HepG2 (cell line): ENCODE results near the gene ZNF853. TPM values are rescaled to one million over a fixed set of nuclear protein-coding genes. Genes with fewer than 3 reads are reported as not detected.

Source experiments
- ATAC-seq: fragments of 200-7000 bp; cut with Tn5 transposase; 3 replicates; pipeline ENCODE4 v1.9.1; 2020; ENCODE audit warnings: mild to moderate bottlenecking, moderate library complexity
- BruUV-seq: library from RNA; stranded (reverse); fragments of 400-500 nt; replicated peaks from 2 replicates; lab custom pipeline; 2021; lab: Mats Ljungman, UMichigan
- CTCF ChIA-PET: fragments of 300-600 bp; formaldehyde crosslinking; extraction: SDS; loops from one replicate; lab custom pipeline; 2021; ENCODE audit warnings: low total read pairs, inconsistent platforms, low intra/inter-chr PET ratio; lab: Yijun Ruan, JAX
- POLR2A ChIA-PET: fragments of 350-600 bp; sonication (Branson Sonifier 250); formaldehyde crosslinking; loops from one replicate; lab custom pipeline; 2020; ENCODE audit warnings: antibody characterized with exemption, inconsistent platforms; lab: Yijun Ruan, JAX
- DNase-seq: peaks from one replicate; pipeline ENCODE4 v3.0.0-alpha.2; 2015; ENCODE audit warnings: low spot score
- FAIRE-seq: peaks from 3 replicates; lab custom pipeline; 2011; peaks lifted over from hg19 to GRCh38; lab: Jason Lieb, UNC
- H2AFZ ChIP-seq: one replicate; pipeline ENCODE4 v1.6.1; 2011; ENCODE audit warnings: low read length, inconsistent platforms
- H3K27ac ChIP-seq: fragments of 300-600 bp; 3 replicates; pipeline ENCODE4 v1.8.0; 2011; ENCODE audit warnings: mixed run types, mild to moderate bottlenecking, mixed read lengths, low read length, inconsistent platforms; ENCODE audit not compliant: insufficient read depth; ENCODE audit errors: extremely low read length
- H3K27me3 ChIP-seq, 2 experiments: fragments of 200-600 bp in 1 of 2; 2 replicates in 1 of 2; 3 replicates in 1 of 2; pipeline versions ENCODE4 v1.6.0 to v1.8.0; 2011; ENCODE audit warnings: low read length in 2 of 2, mild to moderate bottlenecking in 2 of 2, moderate library complexity in 2 of 2, inconsistent platforms in 1 of 2; ENCODE audit not compliant: insufficient read depth in 2 of 2, control insufficient read depth in 1 of 2
- H3K36me3 ChIP-seq, 2 experiments: fragments of 200-600 bp in 1 of 2; replicated peaks in 1 of 2; 2 replicates in 1 of 2; 3 replicates in 1 of 2; pipeline versions ENCODE4 v1.5.1 to v1.8.0; 2011; ENCODE audit warnings: low read length in 2 of 2, inconsistent platforms in 1 of 2; ENCODE audit not compliant: insufficient read depth in 2 of 2, control insufficient read depth in 1 of 2
- H3K4me1 ChIP-seq: 2 replicates; pipeline ENCODE4 v1.5.1; 2012; ENCODE audit warnings: low read length, inconsistent platforms; ENCODE audit not compliant: insufficient read depth
- H3K4me2 ChIP-seq: 2 replicates; pipeline ENCODE4 v1.6.0; 2011; ENCODE audit warnings: low read depth, low read length, inconsistent platforms
- H3K4me3 ChIP-seq, 3 experiments: fragments of 200-600 bp in 1 of 3; sonication (generic), shearing (Covaris generic) in 1 of 3; replicated peaks in 1 of 3; 2 replicates each; pipeline ENCODE4 v1.5.1; 2011 to 2016; ENCODE audit warnings: low read length in 3 of 3, inconsistent platforms in 2 of 3, low read depth in 2 of 3, mild to moderate bottlenecking in 2 of 3, control low read depth in 1 of 3, mixed read lengths in 1 of 3; ENCODE audit not compliant: insufficient read depth in 1 of 3
- H3K79me2 ChIP-seq: one replicate; pipeline ENCODE4 v1.6.1; 2011; ENCODE audit warnings: low read length, inconsistent platforms; ENCODE audit not compliant: insufficient read depth
- H3K9ac ChIP-seq: 2 replicates; pipeline ENCODE4 v1.6.0; 2011; ENCODE audit warnings: mild to moderate bottlenecking, low read depth, low read length, inconsistent platforms; ENCODE audit not compliant: insufficient read depth
- H3K9me3 ChIP-seq: 2 replicates; pipeline ENCODE4 v1.5.1; 2012; ENCODE audit warnings: mild to moderate bottlenecking, low read length
- H4K20me1 ChIP-seq: 2 replicates; pipeline ENCODE4 v1.6.0; 2011; ENCODE audit warnings: inconsistent platforms, mild to moderate bottlenecking, low read length, moderate library complexity; ENCODE audit not compliant: insufficient read depth
- ATF7 ChIP-seq, 2 experiments: fragments of 450-650 bp in 1 of 2; sonication (generic) in 1 of 2; formaldehyde crosslinking in 1 of 2; IDR thresholded peaks; 2 replicates each; pipeline versions ENCODE4 v1.4.0 to v1.6.1; 2016 to 2020; ENCODE audit warnings: antibody characterized with exemption in 1 of 2, mild to moderate bottlenecking in 1 of 2, missing genetic modification reagents in 1 of 2
- HDAC6 ChIP-seq: fragments of 200-600 bp; sonication (generic); IDR thresholded peaks from 2 replicates; pipeline ENCODE4 v1.7.0; 2017; ENCODE audit warnings: mild to moderate bottlenecking, antibody characterized with exemption, low read length, low read depth
- KMT2A ChIP-seq: sonication (generic); formaldehyde crosslinking; IDR thresholded peaks from 2 replicates; pipeline ENCODE4 v1.4.0; 2020; ENCODE audit warnings: missing genetic modification reagents
- MEIS2 ChIP-seq: sonication (generic); formaldehyde crosslinking; IDR thresholded peaks from 2 replicates; pipeline ENCODE4 v1.9.0; 2021; ENCODE audit warnings: mild to moderate bottlenecking, missing genetic modification reagents
- MIER2 ChIP-seq: IDR thresholded peaks from 2 replicates; pipeline ENCODE4 v1.6.1; 2016; ENCODE audit warnings: missing biosample characterization, missing genetic modification reagents
- NCOR1 ChIP-seq: fragments of 200-600 bp; sonication (generic); IDR thresholded peaks from 2 replicates; pipeline ENCODE4 v1.7.0; 2017; ENCODE audit warnings: antibody characterized with exemption, low read length, borderline replicate concordance
- NRL ChIP-seq: sonication (generic); formaldehyde crosslinking; IDR thresholded peaks from 2 replicates; pipeline ENCODE4 v1.5.0; 2020; ENCODE audit warnings: missing genetic modification reagents, mild to moderate bottlenecking, moderate library complexity, borderline replicate concordance
- RARA ChIP-seq: IDR thresholded peaks from 2 replicates; pipeline ENCODE4 v1.6.1; 2016; ENCODE audit warnings: missing genetic modification reagents, missing compliant biosample characterization
- SOX5 ChIP-seq: IDR thresholded peaks from 2 replicates; pipeline ENCODE4 v1.6.1; 2016; ENCODE audit warnings: borderline replicate concordance
- SOX6 ChIP-seq, 2 experiments: fragments of 450-650 bp in 1 of 2; sonication (generic) in 1 of 2; formaldehyde crosslinking in 1 of 2; IDR thresholded peaks; 2 replicates each; pipeline versions ENCODE4 v1.4.0 to v1.6.1; 2017 to 2020; ENCODE audit warnings: antibody characterized with exemption in 1 of 2, mild to moderate bottlenecking in 1 of 2, missing genetic modification reagents in 1 of 2
- TBL1XR1 ChIP-seq: fragments of 150-350 bp; IDR thresholded peaks from 2 replicates; pipeline ENCODE4 v1.6.1; 2014; ENCODE audit warnings: borderline replicate concordance, low read length; ENCODE audit not compliant: partially characterized antibody
- TBX2 ChIP-seq: sonication (generic); formaldehyde crosslinking; IDR thresholded peaks from 2 replicates; pipeline ENCODE4 v1.5.0; 2020; ENCODE audit warnings: missing genetic modification reagents, mild to moderate bottlenecking, borderline replicate concordance
- TEAD3 ChIP-seq: optimal IDR thresholded peaks from 2 replicates; pipeline ENCODE3; 2016; ENCODE audit warnings: borderline replicate concordance
- ZNF383 ChIP-seq: sonication (generic); formaldehyde crosslinking; IDR thresholded peaks from 2 replicates; pipeline ENCODE4 v1.4.0; 2020; ENCODE audit warnings: missing genetic modification reagents, mild to moderate bottlenecking, borderline replicate concordance
- ZNF549 ChIP-seq: sonication (generic); formaldehyde crosslinking; IDR thresholded peaks from 2 replicates; pipeline ENCODE4 v1.5.0; 2020; ENCODE audit warnings: missing genetic modification reagents
- WGBS: methylation state at CpG from one replicate; pipeline ENCODE4 v1.1.6; 2017; ENCODE audit warnings: low lambda C conversion rate; 5-methylcytosine and 5-hydroxymethylcytosine counted together
- in situ Hi-C: cut with HindIII; loops from 2 replicates; pipeline ENCODE4 v1.10.0; 2017; ENCODE audit warnings: low pct_unique_long_range_greater_than_20kb; ENCODE audit not compliant: extremely low pct_ligation_motif_present
- intact Hi-C: fragments of 100-400 bp; cut with micrococcal nuclease; formaldehyde crosslinking; loops from one replicate; pipeline ENCODE4 v1.10.0; 2022; ENCODE audit not compliant: unreplicated experiment
- polyA plus RNA-seq, 8 experiments: library from polyadenylated mRNA; depleted of rRNA in 3 of 8; stranded (reverse) in 7 of 8; unstranded in 1 of 8; fragments of >200 nt; fragmentation: Illumina TruSeq in 4 of 8; extraction: Trizol in 4 of 8; gene quantifications; 2 replicates each; pipeline versions ENCODE4 v1.2.1 to v1.2.3, GENCODE V29; 2011 to 2016; ENCODE audit warnings: low read depth in 4 of 8, missing spikeins in 1 of 8, mixed read lengths in 1 of 8; ENCODE audit not compliant: insufficient read depth in 1 of 8
- total RNA-seq, 5 experiments: library from RNA; depleted of rRNA; stranded (reverse); fragments of >200 nt; fragmentation: Illumina TruSeq; extraction: Trizol; gene quantifications; 2 replicates each; pipeline ENCODE4 v1.2.3, GENCODE V29; 2016; ENCODE audit warnings: low read depth in 1 of 5
- TF ChIP-seq, protein P1 (sequence below): IDR thresholded peaks from 2 replicates; pipeline ENCODE4 v1.6.1; 2018; ENCODE audit warnings: missing genetic modification reagents
- TF ChIP-seq, protein P2 (sequence below): IDR thresholded peaks from 2 replicates; pipeline ENCODE4 v1.4.0; 2020; ENCODE audit warnings: mild to moderate bottlenecking, missing genetic modification reagents
- TF ChIP-seq, protein P3 (sequence below): IDR thresholded peaks from 2 replicates; pipeline ENCODE4 v1.6.1; 2012; ENCODE audit warnings: inconsistent platforms

ZNF853 gene
- total and polyA plus RNA-seq, 2 of the 13 experiments (the other 11 are each of a cell fraction or from before 2014, with no cell fraction given), result 2.1 to 6.2 TPM

DNA sequence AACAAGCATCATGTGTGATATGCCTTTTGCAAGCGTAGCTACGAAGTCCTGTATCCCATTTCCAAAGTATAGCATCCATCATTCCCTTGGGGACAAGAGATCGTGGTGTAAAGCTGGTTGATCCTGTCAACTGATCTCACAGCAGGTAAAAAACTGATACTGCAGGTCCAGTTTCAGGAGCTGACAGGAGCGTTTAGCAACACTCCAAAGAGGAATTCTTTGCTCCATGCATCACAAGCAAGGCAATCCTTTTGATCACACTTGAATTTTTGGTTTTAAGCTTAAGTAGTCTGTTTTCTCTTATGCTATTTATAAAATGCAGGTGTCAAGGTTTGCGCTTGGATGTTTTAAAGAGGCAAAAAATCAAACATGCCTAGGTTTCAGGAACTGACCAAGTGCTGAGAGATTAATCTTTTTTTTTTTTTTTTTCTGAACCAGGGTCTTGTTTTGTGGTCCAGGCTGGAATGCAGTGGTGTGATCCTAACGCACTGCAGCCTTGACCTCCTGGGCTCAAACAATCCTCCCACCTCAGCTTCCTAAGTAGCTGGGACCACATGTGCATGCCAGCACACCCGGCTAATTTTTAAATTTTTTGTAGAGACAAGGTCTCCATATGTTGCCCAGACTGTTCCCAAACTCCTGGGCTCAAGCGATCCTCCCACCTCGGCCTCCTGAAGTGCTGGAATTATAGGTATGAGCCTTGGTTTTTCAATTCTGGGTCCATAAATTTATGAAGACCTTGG lies 40.0 kb upstream of the ZNF853 start:
- peaks cover 86% of the 10 kb centered on the region for H3K4me1 ChIP-seq
- H3K4me2 ChIP-seq, result peak overlapping the region; percentile 97
- H2AFZ ChIP-seq, result no peak overlapping the region
- POLR2A ChIA-PET, result interaction anchor here (0.8 to 5.1 kb wide), 3 partner anchors 8 to 16 kb away, joined by 3 to 105 read pairs (median 4); partner anchors contain the start of gene INTS15
- no peaks in the 10 kb centered on the region for H4K20me1 ChIP-seq
- DNase-seq (peak; percentile 88), FAIRE-seq (peak; percentile 77), ATAC-seq (peak; percentile 25)
- H3K36me3 ChIP-seq, result peaks cover 3 to 7% of the 10 kb centered on the region in 2 experiments; a peak in 4 of 5 replicates
- no peaks in the 10 kb centered on the region for H3K9me3 ChIP-seq
- intact Hi-C loops, result loop anchor here (1.0 to 2.0 kb wide), 2 partner anchors 8 to 15 kb away; partner anchors contain the start of gene INTS15
- peak overlapping the region in 2 of 3 experiments; percentile 17 to 86; a peak in 5 of 6 replicates for H3K4me3 ChIP-seq
- BruUV-seq, result no TSS peak
- peak overlapping the region; percentile 65 for H3K9ac ChIP-seq
- CTCF ChIA-PET, result no interaction called here
- H3K27me3 ChIP-seq, result no peaks in the 10 kb centered on the region
- H3K27ac ChIP-seq, result peak overlapping the region; percentile 98
- in situ Hi-C loops, result no loop called here
- 17% methylated on average over 9 of the region's 9 CpGs for WGBS
- H3K79me2 ChIP-seq, result peaks cover 17% of the 10 kb centered on the region
- TF ChIP-seq MIER2 (CRISPR knock-in tag), result 0 out of 2 replicates have a peak, but pooled peaks have one; percentile 36
- no peak for TF ChIP-seq NRL (CRISPR knock-in tag)
- peak; percentile 28; the same call in 1 of the 2 replicates for TF ChIP-seq NCOR1
- TF ChIP-seq, protein P1, sequence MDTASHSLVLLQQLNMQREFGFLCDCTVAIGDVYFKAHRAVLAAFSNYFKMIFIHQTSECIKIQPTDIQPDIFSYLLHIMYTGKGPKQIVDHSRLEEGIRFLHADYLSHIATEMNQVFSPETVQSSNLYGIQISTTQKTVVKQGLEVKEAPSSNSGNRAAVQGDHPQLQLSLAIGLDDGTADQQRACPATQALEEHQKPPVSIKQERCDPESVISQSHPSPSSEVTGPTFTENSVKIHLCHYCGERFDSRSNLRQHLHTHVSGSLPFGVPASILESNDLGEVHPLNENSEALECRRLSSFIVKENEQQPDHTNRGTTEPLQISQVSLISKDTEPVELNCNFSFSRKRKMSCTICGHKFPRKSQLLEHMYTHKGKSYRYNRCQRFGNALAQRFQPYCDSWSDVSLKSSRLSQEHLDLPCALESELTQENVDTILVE, result 0 out of 2 replicates have a peak, but pooled peaks have one; percentile 19
- TF ChIP-seq KMT2A (CRISPR knock-in tag), result no peak; the same call in 1 of the 2 replicates
- no peak for TF ChIP-seq ZNF383 (CRISPR knock-in tag)
- TF ChIP-seq TBX2 (CRISPR knock-in tag), result peak; percentile 63
- TF ChIP-seq, protein P2, sequence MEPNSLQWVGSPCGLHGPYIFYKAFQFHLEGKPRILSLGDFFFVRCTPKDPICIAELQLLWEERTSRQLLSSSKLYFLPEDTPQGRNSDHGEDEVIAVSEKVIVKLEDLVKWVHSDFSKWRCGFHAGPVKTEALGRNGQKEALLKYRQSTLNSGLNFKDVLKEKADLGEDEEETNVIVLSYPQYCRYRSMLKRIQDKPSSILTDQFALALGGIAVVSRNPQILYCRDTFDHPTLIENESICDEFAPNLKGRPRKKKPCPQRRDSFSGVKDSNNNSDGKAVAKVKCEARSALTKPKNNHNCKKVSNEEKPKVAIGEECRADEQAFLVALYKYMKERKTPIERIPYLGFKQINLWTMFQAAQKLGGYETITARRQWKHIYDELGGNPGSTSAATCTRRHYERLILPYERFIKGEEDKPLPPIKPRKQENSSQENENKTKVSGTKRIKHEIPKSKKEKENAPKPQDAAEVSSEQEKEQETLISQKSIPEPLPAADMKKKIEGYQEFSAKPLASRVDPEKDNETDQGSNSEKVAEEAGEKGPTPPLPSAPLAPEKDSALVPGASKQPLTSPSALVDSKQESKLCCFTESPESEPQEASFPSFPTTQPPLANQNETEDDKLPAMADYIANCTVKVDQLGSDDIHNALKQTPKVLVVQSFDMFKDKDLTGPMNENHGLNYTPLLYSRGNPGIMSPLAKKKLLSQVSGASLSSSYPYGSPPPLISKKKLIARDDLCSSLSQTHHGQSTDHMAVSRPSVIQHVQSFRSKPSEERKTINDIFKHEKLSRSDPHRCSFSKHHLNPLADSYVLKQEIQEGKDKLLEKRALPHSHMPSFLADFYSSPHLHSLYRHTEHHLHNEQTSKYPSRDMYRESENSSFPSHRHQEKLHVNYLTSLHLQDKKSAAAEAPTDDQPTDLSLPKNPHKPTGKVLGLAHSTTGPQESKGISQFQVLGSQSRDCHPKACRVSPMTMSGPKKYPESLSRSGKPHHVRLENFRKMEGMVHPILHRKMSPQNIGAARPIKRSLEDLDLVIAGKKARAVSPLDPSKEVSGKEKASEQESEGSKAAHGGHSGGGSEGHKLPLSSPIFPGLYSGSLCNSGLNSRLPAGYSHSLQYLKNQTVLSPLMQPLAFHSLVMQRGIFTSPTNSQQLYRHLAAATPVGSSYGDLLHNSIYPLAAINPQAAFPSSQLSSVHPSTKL (CRISPR knock-in tag), result peak; percentile 74
- TF ChIP-seq MEIS2, result 0 out of 2 replicates have a peak, but pooled peaks have one; percentile 25
- TF ChIP-seq RARA (CRISPR knock-in tag), result peak; percentile 74
- no peak for TF ChIP-seq SOX6 (IDR thresholded peaks at IDR 0.05)
- peak; percentile 72 for TF ChIP-seq SOX6 (CRISPR knock-in tag; IDR thresholded peaks at IDR 0.05)
- TF ChIP-seq ATF7 (IDR thresholded peaks at IDR 0.05), result no peak
- TF ChIP-seq ATF7 (CRISPR knock-in tag; IDR thresholded peaks at IDR 0.05), result no peak
- TF ChIP-seq ZNF549 (CRISPR knock-in tag), result no peak
- TF ChIP-seq HDAC6, result no peak
- TF ChIP-seq, protein P3, sequence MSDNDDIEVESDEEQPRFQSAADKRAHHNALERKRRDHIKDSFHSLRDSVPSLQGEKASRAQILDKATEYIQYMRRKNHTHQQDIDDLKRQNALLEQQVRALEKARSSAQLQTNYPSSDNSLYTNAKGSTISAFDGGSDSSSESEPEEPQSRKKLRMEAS, result peak; percentile 75
- 0 out of 2 replicates have a peak, but pooled peaks have one; percentile 15 for TF ChIP-seq SOX5
- TF ChIP-seq TBL1XR1, result peak; percentile 26
- peak; percentile 95 for TF ChIP-seq TEAD3 (CRISPR knock-in tag)
